Left forelimb (tissue), 1 donor: Measurements from ENCODE around the gene TMEM170A.
"Not testable (repeated sequence)": the region's sequence is repeated elsewhere in the genome, so short reads cannot be mapped to it uniquely, and the experiment has no call there.

ENCODE experiments used
- DNase-seq: peaks from one replicate; pipeline ENCODE4 v3.0.0-alpha.2; 2018; ENCODE audit warnings: low spot score

The TMEM170A gene, protein sequence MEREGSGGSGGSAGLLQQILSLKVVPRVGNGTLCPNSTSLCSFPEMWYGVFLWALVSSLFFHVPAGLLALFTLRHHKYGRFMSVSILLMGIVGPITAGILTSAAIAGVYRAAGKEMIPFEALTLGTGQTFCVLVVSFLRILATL

DNA sequence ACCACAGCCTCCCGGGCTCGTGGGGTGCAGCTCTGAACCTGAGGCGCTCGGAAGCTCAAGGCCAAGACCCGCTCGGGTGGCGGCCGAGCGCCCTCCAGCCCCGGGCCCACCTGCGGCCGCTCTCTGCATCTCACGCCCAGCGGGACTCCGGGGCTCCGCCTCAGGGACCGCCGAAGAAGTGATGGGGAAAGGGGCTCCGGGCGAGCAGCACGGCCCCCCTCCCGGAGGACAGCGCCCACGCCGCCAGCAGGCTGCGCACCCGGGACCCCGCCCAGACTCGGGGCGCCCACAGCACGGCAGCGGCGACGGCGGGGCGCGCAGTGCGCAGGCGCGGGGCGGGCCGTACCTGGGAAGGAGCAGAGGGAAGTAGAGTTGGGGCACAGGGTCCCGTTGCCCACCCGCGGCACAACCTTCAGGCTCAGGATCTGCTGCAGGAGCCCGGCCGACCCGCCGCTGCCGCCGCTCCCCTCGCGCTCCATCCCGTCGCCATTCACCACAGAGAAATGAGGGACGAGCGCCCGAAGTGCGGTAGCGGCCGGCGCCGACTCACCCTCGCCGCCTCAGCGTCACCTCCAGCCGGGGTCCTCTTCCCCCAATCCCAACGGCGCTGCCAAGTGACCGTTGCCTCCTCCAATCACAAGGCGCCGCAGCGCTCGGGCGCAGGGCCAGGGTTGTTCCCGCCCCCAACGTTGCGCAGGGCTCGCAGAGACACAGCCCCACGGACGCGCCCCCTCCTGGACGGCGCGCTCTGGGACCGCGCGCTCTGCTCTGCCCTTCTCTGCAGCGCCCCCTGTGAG lies at the start of gene TMEM170A:
TMEM170A (minus strand) TSS at position 568 of the 797 bp plus-strand sequence; CDS start at position 479, 89 bp downstream.
- DNase-seq, result peak; percentile 100

DNA sequence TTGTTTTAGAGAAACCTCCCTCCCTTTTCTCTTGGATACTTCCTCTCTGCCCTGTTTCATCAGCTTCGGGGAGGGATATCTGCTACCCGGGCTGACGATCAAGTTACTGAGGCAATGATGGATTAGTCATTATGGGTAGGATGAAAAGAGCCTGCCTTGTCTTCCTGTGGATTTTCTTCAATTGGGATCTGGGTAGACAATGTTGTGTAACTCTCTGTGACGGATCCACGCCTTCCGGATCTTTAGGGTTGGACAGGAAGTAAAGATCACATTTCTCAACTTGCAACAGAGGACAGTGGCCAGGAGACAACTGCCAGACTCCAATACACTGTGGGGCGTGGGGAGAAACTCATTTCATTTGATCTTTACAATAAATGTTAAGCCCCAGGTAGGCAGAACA lies 42.1 kb upstream of the TMEM170A start:
- no peak for DNase-seq

DNA sequence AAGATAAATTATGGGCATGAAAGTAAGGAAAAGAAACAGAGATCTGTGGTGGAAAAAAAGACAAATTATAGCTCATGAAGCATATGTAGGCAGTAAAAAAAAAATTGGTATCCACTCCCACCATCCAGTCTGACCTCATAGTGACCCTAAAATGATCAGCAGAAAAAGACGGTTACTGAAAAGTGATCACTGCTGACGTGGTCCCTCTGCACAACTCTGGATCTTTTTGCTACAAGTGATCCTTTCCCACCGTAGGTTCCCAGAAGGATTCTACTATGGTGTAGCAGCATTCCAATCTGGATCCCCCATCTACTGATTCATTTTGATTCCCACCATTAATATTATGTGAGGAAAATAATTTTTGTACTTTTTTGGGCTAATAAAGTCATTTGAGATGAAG lies 41.6 kb upstream of the TMEM170A start:
- DNase-seq, result no peak

DNA sequence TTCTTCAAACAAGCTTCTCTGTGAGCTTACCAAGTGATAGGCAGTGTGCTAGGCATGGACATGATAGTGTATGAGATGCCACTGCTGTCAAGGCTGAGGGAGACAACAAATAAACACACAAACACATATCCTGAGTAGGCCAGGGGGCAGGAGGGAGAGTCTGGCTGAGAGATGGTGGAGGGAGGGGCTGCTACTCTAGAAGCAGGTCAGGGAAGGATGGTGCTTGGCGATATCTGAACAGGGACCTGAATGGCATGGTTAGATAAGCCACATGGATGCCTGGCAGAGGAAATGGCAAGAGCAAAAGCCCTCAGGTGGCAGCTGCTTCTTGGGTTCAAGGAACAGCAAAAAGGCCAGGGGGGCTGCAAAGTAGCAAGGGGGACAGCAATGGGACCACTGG lies 39.3 kb upstream of the TMEM170A start:
- no peak for DNase-seq

DNA sequence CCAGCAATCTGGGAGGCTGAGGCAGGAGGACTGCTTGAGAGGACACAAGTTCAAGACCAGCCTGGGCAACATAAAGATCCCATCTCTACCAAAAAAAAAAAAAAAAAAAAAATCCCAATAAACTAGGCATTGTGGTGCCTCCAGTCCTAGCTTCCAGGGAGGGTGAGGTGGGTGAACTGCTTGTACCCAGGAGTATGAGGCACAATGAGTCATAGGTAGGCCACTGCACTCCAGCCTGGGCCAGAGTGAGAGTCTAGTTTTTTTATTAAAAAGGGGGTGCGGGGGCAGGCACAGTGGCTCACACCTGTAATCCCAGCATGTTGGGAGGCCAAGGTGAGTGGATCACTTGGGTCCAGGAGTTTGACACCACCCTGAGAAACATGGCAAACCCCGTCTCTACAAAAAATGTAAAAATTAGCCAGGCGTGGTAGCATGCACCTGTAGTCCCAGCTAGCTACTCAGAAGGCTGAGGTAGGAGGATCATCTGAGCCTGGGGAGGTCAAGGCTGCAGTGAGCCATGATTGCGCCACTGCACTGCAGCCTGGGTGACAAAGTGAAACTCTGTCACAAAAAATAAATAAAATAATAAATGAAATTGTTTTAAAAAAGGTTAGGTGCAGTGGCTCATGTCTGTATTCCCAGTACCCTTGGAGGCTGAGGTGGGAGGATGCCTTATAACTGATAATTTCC lies 38.6 kb upstream of the TMEM170A start:
- no peak for DNase-seq

DNA sequence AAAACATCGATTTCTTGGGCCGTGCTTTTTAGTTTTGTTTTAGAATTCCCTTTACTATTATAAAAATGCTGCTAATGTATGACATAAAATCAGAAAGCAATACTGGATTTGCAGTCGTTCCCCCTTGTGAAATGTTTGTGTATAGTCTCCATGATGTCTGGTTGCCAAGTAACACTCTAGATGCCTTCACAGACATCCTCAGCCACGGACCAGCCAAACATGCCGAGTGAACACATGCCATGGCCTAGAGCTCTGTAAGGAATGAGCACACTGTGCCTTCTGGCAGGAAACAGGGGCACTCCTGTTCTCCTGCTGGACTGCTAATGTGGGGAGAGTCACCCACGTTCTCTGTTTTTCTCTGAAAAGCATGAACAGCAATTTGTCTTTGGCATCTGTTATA lies 37.3 kb upstream of the TMEM170A start:
- not testable (repeated sequence) for DNase-seq

DNA sequence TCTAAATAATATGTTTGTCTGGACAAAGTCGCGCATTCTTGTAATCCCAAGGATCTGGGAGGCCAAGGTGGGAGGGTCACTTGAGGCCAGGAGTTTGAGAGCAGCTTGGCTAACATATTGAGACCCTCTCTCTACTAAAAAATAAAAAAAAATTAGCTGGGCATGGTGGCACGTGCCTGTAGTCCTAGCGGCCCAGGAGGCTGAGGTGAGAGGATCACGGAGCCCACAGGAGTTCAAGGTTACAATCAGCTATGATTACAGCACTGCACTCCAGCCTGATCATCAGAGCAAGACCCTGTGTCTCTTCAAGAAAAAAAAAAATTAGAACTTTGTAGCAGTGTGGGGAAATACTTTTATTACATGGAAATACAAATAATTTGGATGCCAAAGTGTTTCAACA lies 36.9 kb upstream of the TMEM170A start:
- no peak for DNase-seq

DNA sequence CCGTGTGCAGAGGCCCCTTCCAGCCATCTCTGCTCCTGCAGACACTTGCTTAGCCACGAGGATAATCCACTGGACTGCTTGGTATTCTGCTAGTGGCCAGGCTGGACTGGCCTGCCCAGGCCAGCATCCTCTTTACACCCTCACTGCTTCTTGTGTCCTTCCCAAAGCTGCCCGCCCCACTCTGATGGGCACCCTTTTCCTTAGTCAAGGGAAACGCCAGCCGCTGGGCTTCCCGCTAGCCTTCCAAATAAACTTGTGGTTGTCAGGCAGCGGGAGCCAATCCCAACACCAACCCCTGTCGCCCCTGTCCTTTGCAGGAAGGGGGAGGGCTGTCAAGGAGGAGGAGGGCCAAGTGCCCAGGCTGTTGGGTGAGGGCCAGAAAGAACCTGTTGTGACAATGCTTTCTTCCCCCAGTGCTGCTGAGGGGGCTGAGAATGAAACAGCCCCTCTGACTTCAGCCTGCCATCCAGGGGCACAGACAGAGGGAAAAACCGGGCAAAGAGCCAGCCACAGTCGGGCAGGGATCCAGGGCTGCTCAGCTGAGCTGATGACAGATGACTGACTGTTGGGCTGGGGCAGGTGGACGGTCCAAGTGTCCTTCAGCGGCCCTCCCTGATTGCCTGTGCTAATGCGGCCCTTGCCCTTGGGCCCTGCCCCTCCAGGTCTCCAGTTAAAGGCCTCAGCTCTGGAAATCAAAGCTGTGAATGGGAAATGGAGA lies 34.3 kb upstream of the TMEM170A start:
- DNase-seq, result not testable (repeated sequence)

DNA sequence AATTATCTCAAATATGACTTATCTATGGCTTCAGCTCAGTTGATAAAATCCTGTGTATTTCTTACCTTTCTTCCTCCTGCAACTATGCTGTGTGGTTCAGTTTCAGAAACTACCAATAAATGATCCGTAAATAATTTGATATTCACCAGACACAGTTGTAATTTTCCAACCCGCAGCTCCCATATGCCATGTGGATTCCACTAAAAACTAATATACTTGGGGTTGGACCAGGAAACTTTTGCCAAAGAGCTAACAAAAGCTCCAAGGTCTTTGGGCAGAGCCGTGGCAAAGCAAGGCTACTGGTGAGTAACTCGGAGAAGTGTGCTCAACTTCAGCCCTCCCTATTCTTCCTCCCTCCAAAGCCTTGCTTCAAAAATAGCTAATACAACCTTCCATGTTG lies 33.1 kb upstream of the TMEM170A start:
- no peak for DNase-seq

DNA sequence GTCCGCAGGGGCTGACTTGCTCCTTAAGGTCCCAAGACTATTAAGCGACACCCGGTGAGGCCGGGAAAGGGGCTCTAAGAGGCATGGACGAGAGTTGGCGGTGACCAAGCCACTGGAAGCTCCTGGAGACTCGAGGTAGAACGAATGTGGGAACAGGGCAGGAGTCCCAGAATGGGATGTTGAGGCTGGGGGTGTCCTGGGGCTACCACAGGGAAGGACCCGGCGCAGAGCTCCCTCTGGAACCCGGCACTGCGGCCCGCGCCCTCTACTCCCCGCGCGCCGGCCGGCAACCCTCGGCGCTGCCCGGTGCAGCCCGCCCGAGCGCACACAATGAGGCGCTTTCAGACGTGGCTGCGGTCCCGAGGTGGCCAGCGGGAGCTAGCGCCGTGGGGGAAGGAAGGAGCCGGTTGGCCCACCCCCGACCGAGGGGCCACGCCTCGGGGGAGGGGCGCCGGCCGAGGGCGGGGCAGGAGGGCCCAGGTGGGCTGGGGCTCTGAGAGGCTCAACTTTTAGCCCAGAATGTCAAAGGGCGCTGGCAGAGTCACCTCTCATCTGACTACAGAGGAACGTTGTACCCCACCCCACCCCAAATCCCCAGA lies 30.7 kb upstream of the TMEM170A start, which contains the start of gene CHST6:
CHST6 (minus strand) TSS at position 366 of the 599 bp plus-strand sequence. CDS start 15,613 bp downstream, outside the sequence.
- peak; percentile 78 for DNase-seq

DNA sequence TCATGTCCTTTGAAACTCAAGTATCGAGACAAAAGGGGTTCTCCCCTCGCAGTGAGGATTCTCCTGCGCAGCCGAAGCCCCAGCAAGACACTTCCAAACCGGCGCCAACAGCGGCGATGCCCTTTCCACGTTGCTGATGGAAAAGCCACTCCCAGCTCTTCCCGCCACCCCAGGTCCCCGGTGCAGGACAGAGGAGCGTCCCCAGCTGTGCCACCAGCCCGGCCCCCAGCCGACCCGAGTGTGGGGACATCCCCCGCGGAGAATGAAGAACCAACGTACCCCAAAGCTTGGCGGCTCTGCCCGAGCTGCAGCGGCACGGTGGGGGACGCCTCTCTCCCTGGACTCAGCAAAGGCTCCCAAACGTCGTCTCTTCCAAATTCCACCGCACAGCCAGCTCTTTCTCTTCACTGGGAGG lies 30.2 kb upstream of the TMEM170A start:
- DNase-seq, result no peak

DNA sequence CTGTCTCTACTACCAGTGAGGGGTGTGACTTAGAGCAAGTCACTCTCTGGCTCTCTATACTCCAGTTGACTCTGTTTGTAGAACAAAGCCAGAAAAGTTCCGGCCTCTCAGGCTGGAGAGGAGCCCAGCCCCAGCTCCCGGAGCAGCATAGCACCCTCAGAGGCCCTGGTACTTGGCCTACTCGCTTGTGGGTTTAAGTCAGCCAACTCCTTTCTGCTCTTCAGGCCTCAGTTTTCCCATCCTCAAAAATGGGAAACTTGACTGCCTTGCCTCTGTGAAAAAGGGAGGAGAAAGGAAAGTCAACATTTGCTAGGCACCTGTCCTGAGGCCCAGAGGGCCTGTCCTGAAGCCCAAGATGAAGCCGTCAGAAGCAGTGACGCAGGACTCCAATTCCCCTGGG lies 29.7 kb upstream of the TMEM170A start:
- DNase-seq, result no peak

DNA sequence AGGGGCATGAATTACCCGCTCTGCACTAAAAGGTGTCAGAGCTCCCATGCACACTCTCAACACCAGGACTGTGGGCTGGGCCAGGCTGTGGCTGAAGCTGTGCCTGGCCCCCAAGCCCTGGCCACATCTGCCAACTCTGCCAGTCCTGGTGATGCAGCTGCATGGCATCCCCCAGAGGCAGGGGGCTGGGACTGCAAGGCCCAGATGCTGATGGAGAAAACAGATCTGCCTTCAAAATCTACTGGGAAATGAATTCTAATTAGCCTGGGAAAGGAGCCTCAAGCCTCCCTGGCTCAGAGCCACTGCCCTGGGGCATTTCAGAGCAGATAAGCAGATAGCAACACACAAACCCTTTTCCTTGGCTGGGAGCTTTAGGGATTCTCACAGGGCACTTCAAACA lies 27.4 kb upstream of the TMEM170A start:
- no peak for DNase-seq

DNA sequence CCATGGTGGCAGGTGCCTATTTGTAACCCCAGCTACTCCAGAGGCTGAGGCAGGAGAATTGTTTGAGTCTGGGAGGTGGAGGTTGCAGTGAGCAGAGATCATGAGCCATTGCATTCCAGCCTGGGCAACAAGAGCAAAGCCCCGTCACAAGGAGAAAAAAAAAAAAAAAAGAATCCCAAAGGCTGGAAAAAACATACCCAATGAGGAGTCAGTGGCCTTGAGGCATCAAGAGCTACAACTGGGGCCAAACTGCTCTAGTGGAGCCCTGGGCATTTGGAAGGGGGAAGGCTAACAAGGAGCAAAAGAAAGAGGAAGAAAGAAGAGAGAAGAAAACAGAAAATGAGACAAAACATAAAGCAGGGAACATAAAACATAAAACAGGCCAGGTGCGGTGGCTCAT lies 23.8 kb upstream of the TMEM170A start:
- DNase-seq, result no peak

DNA sequence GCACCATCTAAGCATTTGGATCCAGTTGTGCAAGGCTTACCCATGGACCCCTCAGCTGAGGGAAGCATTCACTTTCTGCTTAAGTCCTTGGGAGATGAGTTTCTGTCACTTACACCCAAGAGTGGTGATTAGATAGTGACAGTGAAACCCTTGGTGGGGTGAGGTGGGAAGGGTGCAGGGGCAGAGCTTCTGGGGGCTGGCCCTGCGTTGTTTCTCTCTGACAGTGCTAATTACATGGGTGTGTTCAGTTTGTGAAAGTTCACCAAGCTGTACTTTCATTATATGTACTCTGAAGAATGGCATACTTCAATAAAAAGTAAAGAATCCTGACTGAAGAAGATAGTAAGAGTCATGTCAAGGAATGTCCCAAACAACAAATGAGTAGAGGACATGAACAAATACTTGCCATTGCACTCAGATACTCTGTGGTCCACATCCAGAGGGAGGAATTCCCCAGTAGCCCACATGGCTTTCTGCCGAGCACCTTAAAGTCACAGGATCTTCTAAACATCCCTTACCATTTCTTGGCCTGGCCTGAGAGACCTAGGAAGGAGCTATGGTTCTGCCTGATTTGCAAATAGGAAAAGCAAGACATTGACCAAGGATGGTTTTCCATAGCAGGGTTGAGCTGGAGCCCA lies 22.3 kb upstream of the TMEM170A start:
- no peak for DNase-seq

DNA sequence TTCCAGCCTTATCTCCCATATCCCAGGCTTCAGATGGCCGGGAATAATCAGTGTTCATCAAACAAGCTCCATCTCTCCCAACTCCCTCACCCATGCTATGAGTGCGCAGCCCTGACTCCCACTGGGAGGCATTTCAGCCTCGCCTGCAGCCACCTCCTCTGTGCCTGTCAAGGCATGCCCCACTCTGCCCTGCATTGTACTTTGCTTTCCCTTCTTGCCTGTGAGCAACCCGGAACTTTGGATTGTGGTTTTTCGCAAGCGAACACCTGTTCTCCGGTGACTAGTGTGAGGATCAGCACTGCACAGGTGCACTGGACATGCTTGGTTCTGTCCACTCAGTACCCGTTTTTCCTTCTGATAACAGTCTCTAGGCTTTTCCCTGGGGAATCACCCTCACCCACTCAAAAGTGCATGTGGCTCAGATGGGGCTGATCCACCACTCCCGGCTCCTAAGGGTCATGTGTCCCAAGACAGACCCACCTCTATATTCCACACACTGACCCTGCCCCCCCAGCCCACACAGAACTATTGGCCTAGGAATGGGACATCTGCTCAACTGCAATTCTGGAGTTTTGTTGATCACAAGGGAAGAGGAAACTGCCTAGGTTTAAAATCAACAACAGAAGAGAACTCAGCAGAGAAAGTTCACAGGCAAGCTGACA lies 21.7 kb upstream of the TMEM170A start:
- DNase-seq, result no peak

DNA sequence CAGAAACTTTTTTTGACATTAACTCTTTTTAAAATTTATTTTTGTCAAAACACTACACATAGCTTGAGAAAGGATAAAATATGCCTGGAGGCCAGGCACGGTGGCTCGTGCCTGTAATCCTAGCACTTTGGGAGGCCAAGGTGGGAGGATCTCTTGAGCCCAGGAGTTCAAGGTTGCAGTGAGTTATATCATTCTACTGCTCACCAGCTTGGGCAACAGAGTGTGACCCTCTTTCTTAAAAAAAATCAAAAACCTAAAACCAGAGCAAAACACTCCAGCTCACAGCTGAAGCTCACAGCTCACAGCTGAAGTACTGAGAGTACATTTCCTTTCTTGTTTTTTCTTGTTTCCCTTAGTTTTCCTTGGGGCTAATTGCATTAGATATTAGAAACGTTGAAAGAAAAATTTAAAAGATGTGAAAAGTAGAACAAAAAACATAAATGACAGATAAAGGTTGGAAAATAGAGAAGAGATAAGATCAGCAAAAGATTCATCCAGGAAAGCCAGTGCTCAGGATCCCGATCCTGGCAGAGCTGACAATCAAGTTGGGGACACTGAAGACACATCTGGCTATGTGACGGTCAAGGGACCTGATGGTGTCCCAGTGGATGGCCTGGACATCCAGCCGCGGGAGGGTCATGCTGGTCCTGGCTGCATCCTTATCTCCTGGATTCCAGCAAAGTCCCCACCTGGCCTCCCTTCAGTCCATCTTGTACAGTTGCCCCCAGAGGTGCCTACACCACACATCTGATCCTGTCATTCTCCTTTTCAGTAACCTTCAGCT lies 20.9 kb upstream of the TMEM170A start:
- no peak for DNase-seq

DNA sequence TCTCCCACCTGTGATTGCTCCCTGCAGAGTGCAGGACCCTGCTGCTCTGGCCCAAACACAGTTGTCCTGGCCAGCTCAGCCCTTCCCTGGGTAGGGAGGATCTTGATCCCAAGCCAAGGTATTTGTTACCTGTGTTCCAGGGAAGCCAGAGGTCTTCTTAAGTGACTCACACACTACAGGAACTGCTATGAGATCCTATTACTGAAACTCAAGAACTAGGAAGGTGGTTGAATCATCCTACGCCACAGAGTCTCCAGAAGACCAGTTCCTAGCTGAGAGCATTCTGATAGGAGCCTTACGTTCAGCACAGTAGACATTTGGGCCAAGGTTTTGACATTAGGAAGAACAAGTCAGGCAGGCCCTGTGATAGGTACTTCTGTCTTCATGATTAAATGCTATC lies 18.7 kb upstream of the TMEM170A start:
- no peak for DNase-seq

DNA sequence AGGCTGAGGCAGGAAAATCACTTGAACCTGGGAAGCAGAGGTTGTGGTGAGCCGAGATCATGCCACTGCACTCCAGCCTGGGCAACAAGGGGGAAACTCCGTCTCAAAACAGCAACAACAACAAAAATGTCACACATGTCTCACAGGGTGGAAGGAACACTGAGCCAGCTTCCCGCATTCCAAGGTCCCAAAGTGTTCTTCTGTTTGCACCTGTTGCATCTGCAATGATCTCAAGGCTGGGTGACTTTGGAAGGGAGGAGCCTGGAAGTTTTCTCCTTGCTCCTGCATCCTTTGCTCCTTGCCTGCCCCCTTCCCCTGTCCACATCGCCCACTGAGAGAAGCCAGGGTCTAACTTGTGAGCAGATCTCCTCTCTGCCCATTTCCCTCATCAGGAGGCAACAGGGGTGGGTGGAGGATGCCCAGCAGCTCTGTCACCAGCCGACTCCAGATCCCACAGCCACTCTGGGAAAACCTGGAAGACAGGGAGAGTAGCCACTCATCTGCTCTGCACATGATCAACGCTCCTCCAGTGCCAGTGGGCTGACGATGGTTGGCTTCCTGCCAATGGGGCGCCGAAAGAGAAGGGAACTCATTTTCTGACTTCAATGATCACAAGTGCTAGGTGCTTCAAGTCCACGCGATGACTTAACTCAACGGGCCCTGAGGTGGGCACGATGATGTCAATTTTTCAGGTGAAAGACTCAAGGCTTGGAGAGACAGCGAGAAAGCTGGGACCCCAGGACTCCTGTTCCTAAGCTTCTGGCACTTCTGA lies 18.1 kb upstream of the TMEM170A start:
- no peak for DNase-seq
